WTC11 (cell line): ENCODE measurements around the gene HIGD1B. TPM values are rescaled to one million over a fixed set of nuclear protein-coding genes. Genes with fewer than 3 reads are reported as not detected.
A peak's percentile ranks its signal among the peaks of the same experiment; 100 is the strongest.

Experiments used
- ATAC-seq: fragments of 200-7000 bp; cut with Tn5 transposase; 2 replicates; pipeline ENCODE4 v1.10.0; 2021; ENCODE audit warnings: mild to moderate bottlenecking, moderate library complexity
- CTCF ChIA-PET: fragments of 300-600 bp; sonication (Branson Sonifier 250); formaldehyde crosslinking; loops from one replicate; lab custom pipeline; 2021; ENCODE audit warnings: antibody characterized with exemption; lab: Charles Lee
- POLR2A ChIA-PET: fragments of 350-600 bp; sonication (Branson Sonifier 250); formaldehyde crosslinking; loops from one replicate; lab custom pipeline; 2021; ENCODE audit warnings: antibody characterized with exemption; lab: Charles Lee
- DNase-seq: peaks from one replicate; pipeline ENCODE4 v3.0.0; 2021; ENCODE audit warnings: low spot score
- H3K27ac Mint-ChIP-seq: 2 replicates; pipeline ENCODE4 v1.8.0; 2021; ENCODE audit warnings: mixed read lengths
- H3K27me3 Mint-ChIP-seq: 2 replicates; pipeline ENCODE4 v1.8.0; 2021; ENCODE audit warnings: low read depth, mild to moderate bottlenecking, moderate library complexity, mixed read lengths
- H3K36me3 Mint-ChIP-seq: 2 replicates; pipeline ENCODE4 v1.8.0; 2021; ENCODE audit warnings: mixed read lengths
- H3K4me1 Mint-ChIP-seq: 2 replicates; pipeline ENCODE4 v1.8.0; 2022; ENCODE audit warnings: mixed read lengths
- H3K4me3 Mint-ChIP-seq: 2 replicates; pipeline ENCODE4 v1.8.0; 2021; ENCODE audit warnings: mild to moderate bottlenecking, moderate library complexity, mixed read lengths
- H3K9me3 Mint-ChIP-seq: 2 replicates; pipeline ENCODE4 v1.8.0; 2021; ENCODE audit warnings: mixed read lengths
- ATF2 ChIP-seq: sonication (generic); formaldehyde crosslinking; IDR thresholded peaks from 2 replicates; pipeline ENCODE4 v1.8.1; 2022; ENCODE audit warnings: low read depth, missing genetic modification reagents, borderline replicate concordance
- ETV6 ChIP-seq: sonication (generic); formaldehyde crosslinking; IDR thresholded peaks from 2 replicates; pipeline ENCODE4 v1.8.1; 2022; ENCODE audit warnings: mild to moderate bottlenecking, missing genetic modification reagents
- FOXK1 ChIP-seq: sonication (generic); formaldehyde crosslinking; IDR thresholded peaks from 2 replicates; pipeline ENCODE4 v1.8.0; 2022; ENCODE audit warnings: mild to moderate bottlenecking, moderate library complexity, missing genetic modification reagents
- FOXP1 ChIP-seq: sonication (generic); formaldehyde crosslinking; IDR thresholded peaks from 2 replicates; pipeline ENCODE4 v1.8.0; 2022; ENCODE audit warnings: missing genetic modification reagents, mild to moderate bottlenecking, moderate library complexity, borderline replicate concordance
- FOXP4 ChIP-seq: sonication (generic); formaldehyde crosslinking; IDR thresholded peaks from 2 replicates; pipeline ENCODE4 v1.8.0; 2022; ENCODE audit warnings: mild to moderate bottlenecking, missing genetic modification reagents
- GRHL2 ChIP-seq: fragments of 250-450 bp; sonication (Bioruptor Pico); IDR thresholded peaks from 2 replicates; pipeline ENCODE4 v1.8.0; 2022; ENCODE audit warnings: mild to moderate bottlenecking, moderate library complexity; ENCODE audit not compliant: insufficient replicate concordance, severe bottlenecking
- HMGXB4 ChIP-seq: sonication (generic); formaldehyde crosslinking; IDR thresholded peaks from 2 replicates; pipeline ENCODE4 v1.8.1; 2023; ENCODE audit warnings: mild to moderate bottlenecking, moderate library complexity, missing genetic modification reagents
- JUN ChIP-seq: sonication (generic); formaldehyde crosslinking; IDR thresholded peaks from 2 replicates; pipeline ENCODE4 v1.8.0; 2023; ENCODE audit warnings: mild to moderate bottlenecking, missing genetic modification reagents
- KAT7 ChIP-seq: sonication (generic); formaldehyde crosslinking; IDR thresholded peaks from 2 replicates; pipeline ENCODE4 v1.8.1; 2023; ENCODE audit warnings: missing genetic modification reagents, mild to moderate bottlenecking, borderline replicate concordance
- MAX ChIP-seq: sonication (generic); formaldehyde crosslinking; IDR thresholded peaks from 2 replicates; pipeline ENCODE4 v1.8.0; 2022; ENCODE audit warnings: mild to moderate bottlenecking, missing genetic modification reagents
- MYBL2 ChIP-seq: sonication (generic); formaldehyde crosslinking; IDR thresholded peaks from 2 replicates; pipeline ENCODE4 v1.8.1; 2023; ENCODE audit warnings: mild to moderate bottlenecking, moderate library complexity, missing genetic modification reagents
- RORB ChIP-seq: fragments of 250-450 bp; sonication (Bioruptor Pico); IDR thresholded peaks from 2 replicates; pipeline ENCODE4 v1.9.0; 2021; ENCODE audit warnings: mild to moderate bottlenecking
- TCF7 ChIP-seq: sonication (generic); formaldehyde crosslinking; IDR thresholded peaks from 2 replicates; pipeline ENCODE4 v1.8.0; 2022; ENCODE audit warnings: mild to moderate bottlenecking, low read depth, missing genetic modification reagents, moderate library complexity
- ZMAT4 ChIP-seq: fragments of 250-450 bp; sonication (Bioruptor Pico); IDR thresholded peaks from 2 replicates; pipeline ENCODE4 v1.9.0; 2021; ENCODE audit warnings: mild to moderate bottlenecking
- ZNF416 ChIP-seq: fragments of 250-450 bp; sonication (Bioruptor Pico); IDR thresholded peaks from 2 replicates; pipeline ENCODE4 v1.9.0; 2021; ENCODE audit warnings: mild to moderate bottlenecking, inconsistent platforms
- ZNF425 ChIP-seq: fragments of 250-450 bp; sonication (Bioruptor Pico); conservative IDR thresholded peaks from 2 replicates; pipeline ENCODE4 v1.9.0; 2021; ENCODE audit warnings: mild to moderate bottlenecking
- ZNF671 ChIP-seq: fragments of 250-450 bp; sonication (Bioruptor Pico); IDR thresholded peaks from 2 replicates; pipeline ENCODE4 v1.8.0; 2021; ENCODE audit warnings: mild to moderate bottlenecking
- total RNA-seq: library from RNA; stranded (reverse); gene quantifications from 3 replicates; pipeline ENCODE4 v1.2.3, GENCODE V29; 2021
- TF ChIP-seq, protein P1 (sequence below): sonication (generic); formaldehyde crosslinking; IDR thresholded peaks from 2 replicates; pipeline ENCODE4 v1.8.1; 2022; ENCODE audit warnings: low read depth, mild to moderate bottlenecking, moderate library complexity, missing genetic modification reagents, borderline replicate concordance
- TF ChIP-seq, protein P2 (sequence below): sonication (generic); formaldehyde crosslinking; IDR thresholded peaks from 2 replicates; pipeline ENCODE4 v1.8.0; 2022; ENCODE audit warnings: mild to moderate bottlenecking, missing genetic modification reagents

The HIGD1B gene
- total RNA-seq, 1 experiment from 2014 or later, result not detected

GRCh38 chr17:44826123-44826790, 21.4 kb upstream of the HIGD1B start:
- CTCF ChIA-PET, result no interaction called here

GRCh38 chr17:44827863-44828262, 19.8 kb upstream of the HIGD1B start:
- Mint-ChIP-seq H3K36me3 (peaks cover 5% of the 10 kb centered on the region; the same call in 1 of the 2 replicates), H3K9me3 (no peaks in the 10 kb centered on the region), H3K4me1 (peaks cover 44% of the 10 kb centered on the region), H3K27ac (no peak overlapping the region), H3K27me3 (no peaks in the 10 kb centered on the region), H3K4me3 (peak overlapping the region; percentile 93)
- ChIA-PET POLR2A (no interaction called here), CTCF (interaction anchor here (1.0 kb wide), 1 partner anchor 48 kb away, joined by 5 read pairs; no protein-coding TSS in a partner anchor)
- DNase-seq, result no peak
- ATAC-seq, result no peak
- TF ChIP-seq ATF2 (CRISPR knock-in tag), result no peak
- no peak for TF ChIP-seq MYBL2 (CRISPR knock-in tag)
- no peak for TF ChIP-seq GRHL2 (CRISPR knock-in tag)
- TF ChIP-seq ETV6 (CRISPR knock-in tag), result no peak
- no peak for TF ChIP-seq FOXP4 (CRISPR knock-in tag)
- no peak for TF ChIP-seq RORB
- TF ChIP-seq FOXK1 (CRISPR knock-in tag), result no peak
- TF ChIP-seq, protein P1, sequence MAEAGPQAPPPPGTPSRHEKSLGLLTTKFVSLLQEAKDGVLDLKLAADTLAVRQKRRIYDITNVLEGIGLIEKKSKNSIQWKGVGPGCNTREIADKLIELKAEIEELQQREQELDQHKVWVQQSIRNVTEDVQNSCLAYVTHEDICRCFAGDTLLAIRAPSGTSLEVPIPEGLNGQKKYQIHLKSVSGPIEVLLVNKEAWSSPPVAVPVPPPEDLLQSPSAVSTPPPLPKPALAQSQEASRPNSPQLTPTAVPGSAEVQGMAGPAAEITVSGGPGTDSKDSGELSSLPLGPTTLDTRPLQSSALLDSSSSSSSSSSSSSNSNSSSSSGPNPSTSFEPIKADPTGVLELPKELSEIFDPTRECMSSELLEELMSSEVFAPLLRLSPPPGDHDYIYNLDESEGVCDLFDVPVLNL (CRISPR knock-in tag), result no peak
- no peak for TF ChIP-seq KAT7
- TF ChIP-seq ZMAT4 (CRISPR knock-in tag), result no peak
- no peak for TF ChIP-seq HMGXB4 (CRISPR knock-in tag)
- TF ChIP-seq JUN (CRISPR knock-in tag), result no peak
- no peak for TF ChIP-seq MAX
- no peak for TF ChIP-seq ZNF416 (CRISPR knock-in tag)
- TF ChIP-seq ZNF671, result no peak
- TF ChIP-seq TCF7 (CRISPR knock-in tag), result no peak

More at GRCh38 chr17:44826123-44826790, 21.4 kb upstream of the HIGD1B start:
- H3K27me3 Mint-ChIP-seq, result no peaks in the 10 kb centered on the region
- POLR2A ChIA-PET, result no interaction called here
- DNase-seq (no peak), ATAC-seq (no peak)
- H3K27ac Mint-ChIP-seq, result no peak overlapping the region
- H3K36me3 Mint-ChIP-seq, result peaks cover 5% of the 10 kb centered on the region; the same call in 1 of the 2 replicates
- peaks cover 29% of the 10 kb centered on the region for H3K4me1 Mint-ChIP-seq
- H3K4me3 Mint-ChIP-seq, result no peak overlapping the region
- TF ChIP-seq, protein P2, sequence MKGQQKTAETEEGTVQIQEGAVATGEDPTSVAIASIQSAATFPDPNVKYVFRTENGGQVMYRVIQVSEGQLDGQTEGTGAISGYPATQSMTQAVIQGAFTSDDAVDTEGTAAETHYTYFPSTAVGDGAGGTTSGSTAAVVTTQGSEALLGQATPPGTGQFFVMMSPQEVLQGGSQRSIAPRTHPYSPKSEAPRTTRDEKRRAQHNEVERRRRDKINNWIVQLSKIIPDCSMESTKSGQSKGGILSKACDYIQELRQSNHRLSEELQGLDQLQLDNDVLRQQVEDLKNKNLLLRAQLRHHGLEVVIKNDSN (CRISPR knock-in tag), result no peak
- TF ChIP-seq FOXP1 (CRISPR knock-in tag), result no peak
- TF ChIP-seq ZNF425 (CRISPR knock-in tag), result no peak
- H3K9me3 Mint-ChIP-seq, result no peaks in the 10 kb centered on the region
